Erythroblast (primary cell): ENCODE measurements around the gene ACSF3.

Source experiments
- GATA1 ChIP-seq: IDR thresholded peaks from 2 replicates; pipeline ENCODE4 v1.6.1; 2011; ENCODE audit warnings: low read depth, mild to moderate bottlenecking, control low read depth, low read length, moderate library complexity
- POLR2A ChIP-seq: IDR thresholded peaks from 2 replicates; pipeline ENCODE4 v1.6.1; 2011; ENCODE audit warnings: mild to moderate bottlenecking, low read length

DNA sequence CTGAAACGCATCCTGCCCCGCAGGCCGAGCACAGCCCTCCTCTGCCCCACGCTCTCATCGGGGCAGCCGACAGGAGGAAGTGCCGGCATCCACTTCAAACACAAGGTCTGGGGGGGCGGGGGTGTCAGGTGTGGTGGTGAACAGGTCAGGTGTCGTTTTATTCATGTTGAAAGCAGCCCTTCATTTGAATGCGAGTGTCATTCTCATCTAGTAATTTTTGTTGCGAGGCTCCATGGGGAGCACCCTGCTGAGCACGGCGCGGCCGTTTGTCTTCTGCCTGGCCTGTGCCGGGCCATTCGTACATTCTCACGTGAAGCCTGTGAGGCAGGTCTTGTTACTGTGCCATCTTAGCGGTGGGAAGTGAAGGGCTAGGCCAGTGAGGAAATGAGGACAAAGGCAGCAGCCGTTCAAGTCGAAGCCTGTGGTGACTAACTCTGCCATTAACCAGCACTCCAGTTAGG lies 1.9 kb downstream of the ACSF3 start:
- TF ChIP-seq POLR2A (no peak), GATA1 (no peak)
